ENCODE results near the gene KDM3A.

GRCh38 chr2:86393521-86394491, 47.4 kb upstream of the KDM3A start:
- TF ChIP-seq REST (IDR thresholded peaks at IDR 0.05; ENCODE audit: borderline replicate concordance) (no peak), EZH2 (IDR thresholded peaks at IDR 0.05; ENCODE audit: borderline replicate concordance, insufficient read depth, low read length, poor library complexity, severe bottlenecking) (no peak), RAD21 (conservative IDR thresholded peaks at IDR 0.05) (no peak)
- TF ChIP-seq, protein P1, sequence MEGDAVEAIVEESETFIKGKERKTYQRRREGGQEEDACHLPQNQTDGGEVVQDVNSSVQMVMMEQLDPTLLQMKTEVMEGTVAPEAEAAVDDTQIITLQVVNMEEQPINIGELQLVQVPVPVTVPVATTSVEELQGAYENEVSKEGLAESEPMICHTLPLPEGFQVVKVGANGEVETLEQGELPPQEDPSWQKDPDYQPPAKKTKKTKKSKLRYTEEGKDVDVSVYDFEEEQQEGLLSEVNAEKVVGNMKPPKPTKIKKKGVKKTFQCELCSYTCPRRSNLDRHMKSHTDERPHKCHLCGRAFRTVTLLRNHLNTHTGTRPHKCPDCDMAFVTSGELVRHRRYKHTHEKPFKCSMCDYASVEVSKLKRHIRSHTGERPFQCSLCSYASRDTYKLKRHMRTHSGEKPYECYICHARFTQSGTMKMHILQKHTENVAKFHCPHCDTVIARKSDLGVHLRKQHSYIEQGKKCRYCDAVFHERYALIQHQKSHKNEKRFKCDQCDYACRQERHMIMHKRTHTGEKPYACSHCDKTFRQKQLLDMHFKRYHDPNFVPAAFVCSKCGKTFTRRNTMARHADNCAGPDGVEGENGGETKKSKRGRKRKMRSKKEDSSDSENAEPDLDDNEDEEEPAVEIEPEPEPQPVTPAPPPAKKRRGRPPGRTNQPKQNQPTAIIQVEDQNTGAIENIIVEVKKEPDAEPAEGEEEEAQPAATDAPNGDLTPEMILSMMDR (IDR thresholded peaks at IDR 0.05; ENCODE audit: poor library complexity, severe bottlenecking), result no peak
